ENCODE data around the gene BABAM1.

GRCh38 chr19:17235971-17236777, 31.1 kb upstream of the BABAM1 start:
- no peak for TF ChIP-seq CTCF (IDR thresholded peaks at IDR 0.05)
- TF ChIP-seq REST (IDR thresholded peaks at IDR 0.05; ENCODE audit: insufficient read depth in 1 of 2, low read depth in 2 of 2, low read length in 1 of 2): no peak
- TF ChIP-seq SIN3A (IDR thresholded peaks at IDR 0.05; ENCODE audit: borderline replicate concordance, insufficient read depth, low read depth, low read length): no peak
